ENCODE measurements around the gene BLNK.
A peak's percentile ranks its signal among the peaks of the same experiment; 100 is the strongest.

BLNK gene

DNA sequence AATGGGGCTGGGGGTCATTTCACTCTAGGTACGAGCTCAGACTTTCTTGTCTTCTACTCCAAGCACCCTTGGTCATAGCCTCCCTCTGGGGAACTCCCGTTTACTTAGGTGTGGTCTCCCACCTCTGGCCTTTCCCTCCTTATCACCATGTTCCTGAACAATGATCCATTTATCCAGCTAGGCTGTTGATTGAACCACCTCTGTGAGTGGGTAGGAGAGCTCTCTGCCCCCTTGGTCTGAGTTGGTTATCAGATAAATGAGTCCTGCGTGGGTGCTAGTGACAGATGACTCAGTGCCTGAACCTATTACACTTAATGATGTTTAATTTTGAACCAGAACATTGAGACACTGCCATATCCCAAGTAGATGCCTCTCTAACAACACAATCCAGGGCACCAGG lies 9.4 kb downstream of the BLNK start:
- DNase-seq (ENCODE audit: low read depth in 2 of 2), result no peak

- DNase-seq (ENCODE audit: low read depth in 2 of 2), result no peak
These were observed 10.2 kb downstream of the BLNK start for GRCh38 chr10:96261132-96261531.

DNA sequence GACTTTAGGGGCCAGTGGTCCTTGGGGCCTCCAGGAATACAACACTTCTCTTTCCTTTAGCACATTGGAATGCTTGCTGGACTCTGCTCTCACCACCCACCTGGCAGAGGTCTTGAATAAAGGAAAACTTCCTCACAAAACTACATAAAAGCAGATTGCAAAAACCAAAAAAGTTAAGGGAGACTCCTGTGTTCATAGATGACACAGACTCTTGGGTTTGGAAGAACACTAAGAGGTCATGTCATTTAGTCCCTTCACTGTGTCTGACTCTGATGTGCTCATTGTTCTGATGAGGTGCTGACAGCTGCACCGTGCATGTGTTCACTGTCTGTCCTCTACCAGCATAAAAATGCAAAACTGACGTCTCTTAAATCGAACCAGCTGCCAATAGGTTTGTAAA lies 11.4 kb downstream of the BLNK start:
- DNase-seq (ENCODE audit: low read depth in 2 of 2), result no peak

- no peak for DNase-seq (ENCODE audit: low read depth in 2 of 2)
These were observed 12.2 kb downstream of the BLNK start for GRCh38 chr10:96259150-96259549.

DNA sequence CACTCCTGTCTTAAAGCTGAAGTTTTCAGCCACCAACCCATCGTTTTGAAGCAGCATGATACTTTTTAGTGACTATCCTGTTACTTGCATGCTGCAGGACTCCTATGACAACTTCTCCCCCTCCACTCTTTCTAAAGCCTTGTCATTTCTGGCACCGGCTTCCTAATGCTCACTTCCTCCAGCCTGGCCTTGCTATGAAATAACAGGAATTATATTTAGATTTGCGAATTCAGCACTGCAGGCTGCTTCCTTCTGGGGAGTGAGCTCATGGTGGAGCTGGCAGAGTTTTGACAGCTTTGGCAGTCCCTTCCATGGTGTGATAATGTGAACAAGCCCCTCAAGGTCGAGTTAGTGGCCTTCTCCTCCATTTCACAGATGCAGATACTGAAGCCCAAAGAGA lies 13.4 kb downstream of the BLNK start:
- no peak for DNase-seq (ENCODE audit: low read depth in 2 of 2)

GRCh38 chr10:96255549-96256333 lies 15.6 kb downstream of the BLNK start:
- no peak for DNase-seq (ENCODE audit: low read depth in 2 of 2)

DNA sequence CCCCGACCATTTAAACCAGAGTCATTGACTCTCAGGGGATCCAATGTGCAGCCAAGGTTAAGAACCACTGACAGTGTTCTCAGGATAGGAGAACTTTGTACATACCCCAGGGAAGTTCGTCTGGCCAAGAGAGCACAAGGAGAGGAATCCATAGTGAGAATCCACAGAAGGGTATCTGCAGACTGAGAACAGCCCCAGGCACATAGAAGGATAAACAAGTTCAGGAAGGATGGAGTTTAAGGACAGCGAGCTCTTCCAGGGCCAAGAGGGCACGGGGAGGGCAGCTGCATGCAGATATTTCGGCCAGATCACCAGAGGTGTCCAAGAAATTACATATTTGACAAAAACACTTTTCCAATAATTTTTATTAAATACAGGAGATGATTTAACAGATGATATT lies 16.4 kb downstream of the BLNK start:
- DNase-seq (ENCODE audit: low read depth in 2 of 2), result no peak

GRCh38 chr10:96252730-96253129 lies 18.6 kb downstream of the BLNK start:
- DNase-seq (ENCODE audit: low read depth in 2 of 2), result no peak

GRCh38 chr10:96250349-96250748 lies 21.0 kb downstream of the BLNK start:
- DNase-seq (ENCODE audit: low read depth in 2 of 2), result no peak

GRCh38 chr10:96249264-96249663 lies 22.1 kb downstream of the BLNK start:
- no peak for DNase-seq (ENCODE audit: low read depth in 2 of 2)

GRCh38 chr10:96244354-96244753 lies 27.0 kb downstream of the BLNK start:
- DNase-seq (ENCODE audit: low read depth in 2 of 2), result no peak

- no peak for DNase-seq (ENCODE audit: low read depth in 2 of 2)
These were observed 28.1 kb downstream of the BLNK start for GRCh38 chr10:96243296-96243695.

GRCh38 chr10:96242822-96243221 lies 28.5 kb downstream of the BLNK start:
- DNase-seq (ENCODE audit: low read depth in 2 of 2), result no peak

DNA sequence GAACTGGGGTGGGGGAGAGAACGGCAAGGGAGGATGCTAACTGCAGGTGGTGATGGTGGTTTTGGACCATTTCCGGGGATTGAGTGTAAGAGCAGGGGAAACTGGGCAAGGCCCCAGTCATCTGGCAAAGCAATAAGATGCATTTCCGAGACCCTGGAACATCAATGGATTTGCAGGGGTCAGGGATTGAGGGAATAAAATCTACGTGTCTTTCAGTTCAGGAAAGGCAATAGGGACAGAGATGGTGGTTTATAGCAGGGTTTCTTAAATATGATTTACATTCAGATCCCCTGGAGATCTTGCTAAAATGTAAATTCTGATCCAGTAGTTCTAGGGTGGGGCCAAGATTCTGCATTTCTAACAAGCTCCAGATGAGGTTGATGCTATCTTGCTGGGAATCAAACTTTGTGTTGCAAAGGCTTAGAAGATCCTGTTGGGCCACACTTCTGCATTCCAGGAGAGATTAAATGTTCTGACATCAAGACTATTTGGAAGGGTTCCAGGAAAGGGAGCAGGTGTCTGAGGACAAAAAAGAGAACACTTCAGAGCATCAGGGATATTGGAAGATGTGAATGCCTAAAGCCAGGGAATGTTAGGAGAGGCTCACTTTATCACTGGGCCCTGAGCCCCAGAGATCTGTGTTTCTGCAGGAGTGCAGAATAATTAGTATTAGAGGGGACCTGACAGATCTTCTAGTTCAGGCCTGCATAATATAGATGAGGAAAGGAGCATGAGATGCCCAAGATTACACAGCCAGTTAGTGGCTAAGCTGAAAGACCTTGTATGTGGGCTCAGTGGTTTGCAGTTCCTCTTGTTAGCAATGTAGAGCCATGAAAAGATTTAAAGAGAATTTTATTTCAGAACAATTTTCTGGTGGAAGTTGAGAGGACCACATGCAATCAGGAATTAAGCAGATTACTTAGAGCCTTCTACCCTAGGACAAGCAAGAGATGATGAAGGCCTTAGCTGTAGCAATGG lies 32.4 kb downstream of the BLNK start:
- DNase-seq (ENCODE audit: low read depth in 2 of 2), result no peak

- no peak for DNase-seq (ENCODE audit: low read depth in 2 of 2)
These were observed 34.5 kb downstream of the BLNK start for GRCh38 chr10:96236876-96237275.

DNA sequence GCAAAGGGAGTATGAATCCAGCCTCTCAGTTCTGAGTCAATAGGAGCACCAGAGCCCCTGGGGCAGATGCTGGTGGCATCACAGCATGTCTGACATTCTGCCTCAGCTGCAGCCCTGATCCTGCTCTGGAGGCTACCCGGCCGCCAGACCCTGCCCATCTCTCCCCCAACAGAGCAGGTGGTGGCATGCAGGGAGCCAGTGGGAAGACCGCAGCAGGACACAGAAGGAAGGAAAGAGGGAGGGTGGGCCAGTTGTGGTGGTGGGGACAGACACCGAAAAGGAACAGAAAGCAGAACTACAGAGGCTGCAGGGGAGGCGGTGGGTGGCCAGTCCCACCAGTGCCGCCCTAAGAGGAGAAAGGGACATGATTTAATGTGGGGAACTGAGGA lies 35.3 kb downstream of the BLNK start:
- DNase-seq (ENCODE audit: low read depth in 2 of 2), result no peak

DNA sequence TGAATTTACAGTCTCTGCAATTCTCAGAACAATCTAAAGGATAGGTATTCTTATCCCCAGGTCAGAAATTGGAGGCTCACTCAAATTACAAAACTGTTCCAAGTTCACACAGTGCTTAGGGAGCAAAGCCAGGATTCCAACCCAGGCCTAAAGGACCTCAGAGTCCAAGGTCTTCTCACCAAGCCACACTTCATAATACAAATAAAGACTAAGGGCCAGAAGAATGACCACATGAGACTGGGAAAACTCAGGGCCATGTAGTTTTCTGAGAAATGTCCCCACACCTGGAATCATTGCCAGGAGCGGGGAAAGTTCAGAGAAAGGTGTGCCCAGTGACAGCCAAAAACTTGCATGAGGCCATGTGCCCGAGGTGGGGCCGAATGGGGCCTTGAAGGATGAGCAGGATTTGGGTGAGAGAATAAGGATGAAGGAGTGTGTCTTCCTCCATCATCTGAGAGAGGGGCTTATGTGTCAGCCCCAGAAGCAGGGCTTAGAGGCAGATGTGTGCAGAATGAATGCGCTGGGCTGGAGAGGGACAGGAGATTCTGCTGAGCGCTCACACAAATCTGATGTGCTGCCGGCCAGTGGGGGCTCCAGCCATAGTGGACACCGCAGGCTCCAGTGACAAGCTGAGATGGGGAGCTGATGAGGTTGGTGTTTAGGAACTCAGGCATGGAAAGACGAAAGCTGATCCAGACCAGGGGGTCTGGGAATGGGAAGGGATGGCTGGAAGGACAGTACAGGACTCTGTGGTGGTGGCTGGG lies 35.9 kb downstream of the BLNK start:
- no peak for DNase-seq (ENCODE audit: low read depth in 2 of 2)

DNA sequence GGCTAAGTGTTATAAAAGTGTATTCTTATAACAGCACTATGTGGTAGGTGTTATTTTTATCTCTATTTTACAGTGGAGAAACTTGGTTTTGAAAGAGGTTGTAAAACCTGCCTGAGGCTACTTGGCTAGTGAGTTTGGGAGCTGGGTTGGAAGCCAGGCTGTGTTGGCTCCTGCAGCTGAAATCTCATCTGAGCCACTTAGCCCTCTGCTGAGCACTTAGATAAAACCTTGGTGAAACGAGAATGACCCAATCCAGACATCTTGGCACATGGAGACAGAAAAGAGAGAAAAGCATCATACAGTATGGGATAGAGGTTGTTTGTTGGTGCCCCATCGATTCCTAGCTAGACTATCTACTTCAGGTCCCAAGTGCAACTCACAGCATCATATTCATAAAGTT lies 37.4 kb downstream of the BLNK start:
- DNase-seq (ENCODE audit: low read depth in 2 of 2), result no peak

DNA sequence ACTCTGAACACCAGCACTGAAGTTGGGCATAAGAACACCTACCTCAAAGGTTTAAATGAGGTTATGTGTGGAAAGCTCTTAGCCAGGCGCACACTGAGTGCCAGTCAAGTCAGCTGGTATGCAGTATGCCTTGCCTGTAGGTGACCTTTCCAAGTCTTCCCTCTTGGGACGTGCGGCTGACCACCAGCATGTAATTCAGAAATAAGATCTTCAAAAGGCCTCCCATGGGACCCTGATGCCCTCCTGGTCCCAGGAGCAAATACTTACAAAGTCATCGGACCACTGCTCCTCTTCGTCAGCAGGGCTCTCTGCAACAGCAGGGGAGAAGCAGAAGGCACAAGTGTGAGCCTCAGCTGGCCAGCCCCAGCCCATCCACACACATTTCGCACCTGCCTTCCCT lies 40.8 kb downstream of the BLNK start:
- DNase-seq (ENCODE audit: low read depth in 2 of 2), result no peak

- peak; percentile 53 to 55 for DNase-seq (ENCODE audit: low read depth in 2 of 2)
These were observed 41.8 kb downstream of the BLNK start for GRCh38 chr10:96229568-96230030.

GRCh38 chr10:96228408-96228994 lies 42.9 kb downstream of the BLNK start:
- DNase-seq (ENCODE audit: low read depth in 2 of 2), result no peak

GRCh38 chr10:96227206-96227605 lies 44.2 kb downstream of the BLNK start:
- no peak for DNase-seq (ENCODE audit: low read depth in 2 of 2)

Measured in stimulated activated CD8-positive, alpha-beta memory T cell treated with anti-CD3 and anti-CD28 coated beads, Interleukin-15, amount 100 ng/mL, for 48 hours (primary cell).